Glomerular endothelial cell (primary cell): ENCODE measurements around the gene PLXNC1. TPM values are rescaled to one million over a fixed set of nuclear protein-coding genes. Genes with fewer than 3 reads are reported as not detected.

Experiments
- DNase-seq: peaks from one replicate; pipeline ENCODE4 v3.0.0-alpha.2; 2011; ENCODE audit warnings: low read depth, low spot score; ENCODE audit errors: extremely low read depth
- total RNA-seq: library from RNA; depleted of rRNA; stranded (reverse); fragments of >200 nt; gene quantifications from 2 replicates; pipeline ENCODE4 v1.2.3, GENCODE V29; 2015

PLXNC1 gene
- total RNA-seq, 1 donor from 2014 or later, result 0.99 TPM

DNA sequence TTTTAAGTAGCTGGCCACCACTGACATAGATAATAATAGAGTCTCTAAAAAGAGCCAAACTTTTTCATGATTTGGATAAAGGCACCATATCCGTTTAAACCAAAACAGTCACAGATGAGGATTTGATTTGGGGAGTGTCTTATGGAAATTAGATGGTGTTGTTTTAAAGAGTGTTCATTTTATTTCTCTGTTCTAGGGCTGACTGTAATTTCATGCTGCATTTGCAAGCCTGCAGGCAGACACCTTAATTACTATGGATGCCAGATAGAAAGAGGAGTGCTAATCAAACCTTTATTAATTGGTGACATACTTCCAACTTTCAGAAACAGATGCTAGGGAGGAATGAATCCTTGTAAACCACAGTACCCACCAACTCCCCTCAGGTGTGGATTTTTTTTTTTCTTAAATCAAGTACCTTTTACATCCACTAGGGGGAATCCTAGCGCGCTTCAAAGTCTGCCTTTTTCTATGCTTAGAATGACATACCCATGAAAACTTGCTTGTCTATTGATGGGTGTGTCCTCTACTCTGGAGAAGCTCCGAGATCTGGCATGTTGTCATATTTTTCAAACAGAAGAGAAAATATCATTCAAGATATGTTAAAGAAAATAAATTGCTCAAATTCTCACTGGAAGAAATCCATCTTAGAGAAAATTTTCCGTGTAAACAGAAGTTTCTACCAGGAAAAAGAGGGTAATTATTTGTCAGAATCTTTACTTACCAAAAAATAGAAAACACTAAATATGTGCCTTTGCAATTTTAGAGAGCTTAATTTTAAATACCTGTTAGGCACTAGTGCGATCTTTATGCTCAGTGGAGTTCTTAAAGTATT lies 14.2 kb upstream of the PLXNC1 start:
- DNase-seq, result peak; percentile 10

DNA sequence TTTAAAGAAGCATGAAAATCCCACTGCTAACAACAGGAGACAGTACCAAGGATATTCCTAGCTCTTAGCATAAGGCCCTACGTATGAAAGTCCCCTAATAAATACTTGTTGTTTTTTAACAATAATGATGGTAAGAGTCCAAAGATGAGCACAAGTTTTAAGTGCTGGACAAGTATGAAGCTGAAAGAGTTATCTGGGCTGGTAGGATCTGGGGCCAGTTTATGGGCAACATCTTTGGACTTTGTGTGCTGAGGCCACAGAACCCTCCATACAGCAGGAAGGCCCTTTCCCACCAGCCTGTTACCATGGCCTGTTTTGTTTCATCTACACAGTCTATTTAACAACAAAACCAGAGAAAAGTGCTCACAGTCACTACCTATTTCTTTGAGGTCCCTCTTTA lies 12.5 kb upstream of the PLXNC1 start:
- DNase-seq, result no peak

GRCh38 chr12:94139816-94140215 lies 8.6 kb upstream of the PLXNC1 start:
- no peak for DNase-seq

DNA sequence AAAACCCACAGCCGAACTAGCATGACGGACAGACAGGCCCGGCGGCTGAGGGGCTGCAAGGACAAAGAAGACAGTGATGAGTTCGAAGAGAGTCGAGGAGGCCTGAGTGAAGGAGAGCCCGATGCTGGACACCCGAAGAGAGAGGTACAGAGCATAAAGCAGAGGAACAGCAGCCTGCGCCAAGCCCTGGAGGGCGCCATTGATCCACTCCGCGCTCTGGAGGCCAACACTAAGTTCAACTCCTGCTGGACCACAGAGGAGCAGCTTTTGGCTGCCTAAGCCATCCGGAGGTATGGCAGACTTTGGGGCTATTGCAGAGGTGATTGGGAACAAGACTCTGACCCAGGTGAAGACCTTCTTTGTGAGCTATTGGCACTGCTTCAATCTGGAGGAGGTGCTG lies 7.8 kb upstream of the PLXNC1 start:
- DNase-seq, result no peak

DNA sequence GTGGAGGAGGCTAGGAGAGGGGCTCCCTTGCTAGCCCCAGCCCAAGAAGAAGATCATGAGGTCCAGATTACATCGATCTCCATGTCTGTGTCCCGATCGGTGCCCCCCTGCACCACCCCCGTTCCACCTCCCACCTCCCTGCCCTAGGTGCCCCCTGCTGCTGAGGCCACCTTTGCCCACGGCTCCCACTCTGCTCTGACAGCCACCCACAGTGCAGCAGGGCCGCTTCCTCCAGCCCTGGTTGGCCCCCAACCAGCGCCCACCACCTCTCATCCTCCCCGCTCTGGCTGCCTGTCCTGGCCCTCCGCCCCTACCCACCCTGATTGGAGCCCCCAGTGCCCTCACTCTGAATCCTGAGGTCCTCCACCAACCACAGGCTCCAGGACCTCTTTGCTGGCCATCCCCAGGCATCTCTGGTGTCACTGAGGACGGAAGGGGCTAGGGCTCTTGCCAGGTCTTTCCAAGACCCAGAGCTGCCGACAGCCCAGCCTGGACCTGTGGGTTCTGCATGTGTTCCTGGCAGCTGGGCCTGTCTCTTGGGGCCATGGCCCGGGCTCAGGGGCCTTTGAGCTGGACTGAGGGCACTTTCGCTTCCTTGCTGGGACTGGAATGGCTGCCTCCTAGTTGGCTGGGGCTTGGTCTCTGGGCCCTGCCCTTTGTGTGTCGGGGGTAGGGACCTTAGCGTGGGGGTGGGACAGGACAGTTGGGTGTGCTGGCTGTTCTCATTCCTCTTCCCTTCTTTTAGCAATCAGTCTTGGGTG lies 7.2 kb upstream of the PLXNC1 start:
- no peak for DNase-seq

- DNase-seq, result no peak
Measured at GRCh38 chr12:94141892-94142291, 6.5 kb upstream of the PLXNC1 start.

DNA sequence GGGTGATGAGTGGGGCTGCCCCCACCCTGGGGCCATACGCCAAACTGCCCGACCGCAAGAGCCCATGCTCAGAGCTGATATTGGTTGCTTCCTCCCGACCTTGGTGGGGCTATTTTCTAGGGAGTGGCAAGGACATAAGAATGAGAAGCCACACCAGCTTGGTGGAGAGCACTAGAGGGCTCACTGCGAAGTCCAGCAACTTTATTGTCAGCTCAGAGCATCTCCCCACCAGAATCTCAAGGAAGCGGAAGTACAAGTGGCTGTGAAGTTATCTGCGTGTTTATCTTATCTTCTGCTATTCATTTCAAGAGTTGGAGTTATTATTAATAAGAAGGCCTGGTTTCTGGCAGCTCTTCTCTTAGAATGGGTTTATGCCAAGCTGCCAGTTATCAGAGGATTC lies 4.9 kb upstream of the PLXNC1 start:
- DNase-seq, result no peak

- no peak for DNase-seq
Measured at GRCh38 chr12:94143951-94144350, 4.4 kb upstream of the PLXNC1 start.

- DNase-seq, result no peak
Measured at GRCh38 chr12:94144781-94145180, 3.6 kb upstream of the PLXNC1 start.

DNA sequence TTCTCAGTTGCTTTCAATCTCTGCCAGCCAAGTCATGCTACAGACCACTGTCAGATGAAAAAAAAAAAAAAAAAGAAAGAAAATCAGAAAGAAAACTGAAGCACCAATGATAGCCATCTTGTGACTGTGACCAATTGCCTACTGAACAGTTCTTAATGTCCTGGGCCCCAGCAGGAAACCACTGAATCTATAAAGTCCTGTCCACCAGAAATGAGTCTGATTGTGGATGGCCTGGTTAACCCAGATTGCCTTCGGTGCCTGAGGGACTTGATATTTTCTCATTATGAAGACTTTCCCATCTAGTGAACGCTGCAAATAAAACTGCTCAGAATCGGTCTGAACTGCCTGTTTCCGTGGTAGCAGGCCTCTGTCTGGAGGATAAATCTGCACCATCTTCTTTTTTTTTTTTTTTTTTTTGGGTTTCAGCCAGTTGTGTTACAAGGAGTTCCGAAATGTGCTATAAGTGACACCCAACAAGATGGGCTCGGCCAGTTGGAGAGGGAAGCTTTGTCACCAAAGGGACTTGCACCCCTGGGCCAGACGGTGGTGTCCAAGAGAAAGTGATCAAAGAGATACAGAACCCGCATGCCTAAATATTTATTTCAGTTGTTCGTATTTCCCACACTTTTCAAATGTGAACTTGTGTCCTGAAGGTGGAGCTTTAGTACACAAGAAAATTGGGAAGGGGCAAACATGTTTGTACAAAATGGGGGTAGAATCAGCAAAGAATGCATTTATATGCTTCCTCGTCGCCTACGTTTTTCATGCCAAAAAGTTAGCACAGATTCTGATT lies 3.0 kb upstream of the PLXNC1 start:
- no peak for DNase-seq

DNA sequence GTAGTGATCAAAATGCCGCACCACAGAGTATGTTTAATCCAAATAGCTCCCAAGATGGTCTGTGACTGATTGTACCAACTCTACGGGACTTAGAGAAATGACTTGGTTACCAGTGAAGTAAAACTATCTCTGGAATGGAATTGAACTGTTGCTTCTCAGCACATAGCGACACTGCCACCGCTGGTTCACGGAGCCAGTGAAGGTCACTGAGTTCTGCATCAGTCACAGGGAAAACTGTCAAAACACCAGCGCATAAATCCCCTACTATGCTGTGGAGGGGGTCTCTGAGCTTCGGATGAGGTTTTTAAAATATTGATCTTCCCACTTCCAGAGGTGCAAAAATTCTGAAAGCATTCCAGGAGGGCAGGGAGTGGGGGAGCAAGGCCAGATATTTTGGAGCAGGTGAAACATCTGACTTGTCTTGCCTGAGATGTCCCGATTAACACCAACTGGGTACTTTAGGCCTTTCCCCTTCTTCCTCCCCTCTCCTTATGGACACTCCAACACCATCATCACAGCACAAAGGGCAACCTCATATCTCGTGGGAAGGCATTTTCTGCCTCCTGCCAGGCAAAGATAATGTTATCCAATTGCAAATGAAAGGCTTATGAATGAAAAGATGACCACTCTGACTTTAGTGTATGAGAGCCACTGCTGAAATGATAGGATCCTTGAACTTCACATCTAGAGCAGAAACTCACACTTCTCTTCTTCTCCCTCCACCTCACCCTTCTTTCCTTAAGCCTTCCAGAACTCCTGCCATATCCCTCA lies 2.0 kb upstream of the PLXNC1 start:
- no peak for DNase-seq

GRCh38 chr12:94147387-94147990 lies 888 bp upstream of the PLXNC1 start:
- DNase-seq, result no peak

GRCh38 chr12:94148739-94149118 lies 352 bp downstream of the PLXNC1 start:
- DNase-seq, result no peak

GRCh38 chr12:94149119-94149780 lies 873 bp downstream of the PLXNC1 start:
- DNase-seq, result no peak

GRCh38 chr12:94149781-94150239 lies 1.4 kb downstream of the PLXNC1 start:
- DNase-seq, result no peak

DNA sequence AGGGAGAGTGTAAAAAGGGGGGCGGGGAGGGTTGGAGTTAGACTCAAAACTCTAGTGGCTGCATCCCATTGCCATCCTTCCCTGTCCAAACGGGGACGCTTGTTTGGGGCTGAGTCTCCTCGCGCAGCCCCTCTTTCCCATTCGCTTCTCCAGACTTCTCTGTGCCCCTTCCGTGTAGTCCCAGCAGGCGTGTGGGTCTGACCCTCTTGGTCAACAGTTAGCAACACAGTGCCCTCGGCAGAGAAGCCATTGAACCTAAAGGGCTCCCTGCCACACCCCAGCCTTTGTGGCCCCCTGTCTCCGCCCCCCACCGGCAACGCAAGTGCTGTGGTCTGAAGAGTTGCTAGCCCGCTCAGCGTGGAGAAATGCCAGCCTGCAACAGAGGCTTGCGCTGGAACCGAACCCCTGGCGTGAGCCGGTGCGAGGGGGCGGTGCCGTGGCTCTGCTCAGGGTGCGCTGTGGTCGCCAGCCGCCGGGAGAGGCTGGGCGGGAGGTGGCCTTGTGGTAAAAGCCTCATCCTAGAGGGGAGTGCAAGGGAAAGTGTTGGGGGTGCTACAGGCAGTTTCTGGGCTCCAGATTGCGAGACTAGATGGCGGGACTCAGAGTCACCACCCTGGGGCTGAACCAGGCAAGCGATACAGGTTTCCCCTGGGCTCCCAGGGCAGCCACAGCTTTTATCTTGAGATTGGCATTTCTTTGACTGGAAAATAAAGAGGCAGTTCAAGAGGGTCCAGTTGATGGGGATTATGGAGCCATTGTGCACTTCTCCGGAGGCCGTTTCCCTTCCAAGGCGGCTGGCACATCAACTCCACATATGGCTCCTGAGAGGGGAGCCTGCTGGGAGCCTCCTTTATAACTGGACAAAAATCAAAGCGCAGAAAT lies 2.1 kb downstream of the PLXNC1 start:
- DNase-seq, result no peak

- no peak for DNase-seq
Measured at GRCh38 chr12:94151582-94151981, 3.2 kb downstream of the PLXNC1 start.

GRCh38 chr12:94152292-94153078 lies 4.1 kb downstream of the PLXNC1 start:
- DNase-seq, result no peak
